RWPE2 (cell line): ENCODE measurements around the gene IRF8.
"Not testable (repeated sequence)": the region's sequence is repeated elsewhere in the genome, so short reads cannot be mapped to it uniquely, and the experiment has no call there.

ENCODE experiments used
- ATAC-seq: fragments of 200-7000 bp; cut with Tn5 transposase; 3 replicates; pipeline ENCODE4 v1.9.1; 2021; ENCODE audit warnings: low read depth
- DNase-seq: peaks from one replicate; pipeline ENCODE4 v3.0.0-alpha.2; 2020; ENCODE audit warnings: low spot score
- H3K27ac ChIP-seq: fragments of 450-650 bp; 2 replicates; pipeline ENCODE4 v1.5.1; 2017; ENCODE audit warnings: mild to moderate bottlenecking; ENCODE audit not compliant: poor library complexity, severe bottlenecking
- H3K27me3 ChIP-seq: fragments of 250-450 bp; sonication (Bioruptor Pico); 2 replicates; pipeline ENCODE4 v1.5.1; 2021; ENCODE audit warnings: mild to moderate bottlenecking, moderate library complexity; ENCODE audit not compliant: insufficient read depth, poor library complexity, severe bottlenecking
- H3K36me3 ChIP-seq: fragments of 250-450 bp; sonication (Bioruptor Pico); 2 replicates; pipeline ENCODE4 v1.5.1; 2020; ENCODE audit warnings: low read depth, mild to moderate bottlenecking, moderate library complexity
- H3K4me1 ChIP-seq: fragments of 250-450 bp; sonication (Bioruptor Pico); 2 replicates; pipeline ENCODE4 v1.5.1; 2021; ENCODE audit warnings: mild to moderate bottlenecking, moderate library complexity; ENCODE audit not compliant: insufficient read depth, poor library complexity, severe bottlenecking
- H3K4me3 ChIP-seq: fragments of 250-450 bp; sonication (Bioruptor Pico); 2 replicates; pipeline ENCODE4 v1.5.1; 2021; ENCODE audit warnings: mild to moderate bottlenecking, moderate library complexity; ENCODE audit not compliant: severe bottlenecking
- H3K9me3 ChIP-seq: fragments of 250-450 bp; sonication (Bioruptor Pico); 2 replicates; pipeline ENCODE4 v1.5.1; 2021; ENCODE audit warnings: mild to moderate bottlenecking, moderate library complexity; ENCODE audit not compliant: severe bottlenecking
- CTCF ChIP-seq: fragments of 450-650 bp; IDR thresholded peaks from one replicate; pipeline ENCODE4 v1.5.1; 2017; ENCODE audit warnings: mild to moderate bottlenecking, moderate library complexity; ENCODE audit not compliant: poor library complexity, severe bottlenecking

IRF8 gene

GRCh38 chr16:85853547-85854545, 45.1 kb upstream of the IRF8 start:
- peaks cover 32% of the 10 kb centered on the region for H3K27me3 ChIP-seq
- TF ChIP-seq CTCF, result no peak
- H3K36me3 ChIP-seq, result no peaks in the 10 kb centered on the region
- no peak overlapping the region for H3K27ac ChIP-seq
- ATAC-seq (no peak), DNase-seq (no peak)
- H3K4me3 ChIP-seq, result no peak overlapping the region
- no peaks in the 10 kb centered on the region for H3K9me3 ChIP-seq
- no peaks in the 10 kb centered on the region for H3K4me1 ChIP-seq

- no peak for DNase-seq
- TF ChIP-seq CTCF, result no peak
- peaks cover 24% of the 10 kb centered on the region for H3K27me3 ChIP-seq
Observed at GRCh38 chr16:85854935-85855334, 44.0 kb upstream of the IRF8 start.

GRCh38 chr16:85856079-85856478, 42.9 kb upstream of the IRF8 start:
- no peak overlapping the region for H3K4me3 ChIP-seq
- peaks cover 16% of the 10 kb centered on the region for H3K27me3 ChIP-seq
- H3K27ac ChIP-seq, result no peak overlapping the region
- no peak for DNase-seq
- no peak for ATAC-seq
- no peak for TF ChIP-seq CTCF
- H3K36me3 ChIP-seq, result no peaks in the 10 kb centered on the region
- no peaks in the 10 kb centered on the region for H3K4me1 ChIP-seq
- no peaks in the 10 kb centered on the region for H3K9me3 ChIP-seq

More at GRCh38 chr16:85854935-85855334, 44.0 kb upstream of the IRF8 start:
- Histone ChIP-seq H3K4me1 (no peaks in the 10 kb centered on the region), H3K9me3 (no peaks in the 10 kb centered on the region), H3K27ac (no peak overlapping the region), H3K36me3 (no peaks in the 10 kb centered on the region), H3K4me3 (no peak overlapping the region)
- ATAC-seq, result no peak

- Histone ChIP-seq H3K4me3 (no peak overlapping the region), H3K36me3 (no peaks in the 10 kb centered on the region), H3K9me3 (no peaks in the 10 kb centered on the region), H3K27ac (no peak overlapping the region), H3K27me3 (peaks cover 10% of the 10 kb centered on the region), H3K4me1 (no peaks in the 10 kb centered on the region)
- ATAC-seq (no peak), DNase-seq (no peak)
- TF ChIP-seq CTCF, result no peak
Observed at GRCh38 chr16:85856585-85856984, 42.4 kb upstream of the IRF8 start.

- H3K27ac ChIP-seq, result no peak overlapping the region
- no peaks in the 10 kb centered on the region for H3K9me3 ChIP-seq
- H3K27me3 ChIP-seq, result peaks cover 3% of the 10 kb centered on the region
- H3K36me3 ChIP-seq, result no peaks in the 10 kb centered on the region
- no peak for TF ChIP-seq CTCF
- DNase-seq (no peak), ATAC-seq (no peak)
- no peak overlapping the region for H3K4me3 ChIP-seq
- no peaks in the 10 kb centered on the region for H3K4me1 ChIP-seq
Observed at GRCh38 chr16:85857406-85857805, 41.6 kb upstream of the IRF8 start.

- DNase-seq, H3K9me3 ChIP-seq, ATAC-seq, H3K4me3 ChIP-seq, H3K27ac ChIP-seq, H3K36me3 ChIP-seq, H3K4me1 ChIP-seq, H3K27me3 ChIP-seq: not testable (repeated sequence)
Observed at GRCh38 chr16:85858571-85858970, 40.4 kb upstream of the IRF8 start.
